ENCODE results near the gene MAP3K5.
A peak's percentile ranks its signal among the peaks of the same experiment; 100 is the strongest.
"Not testable (repeated sequence)": the region's sequence is repeated elsewhere in the genome, so short reads cannot be mapped to it uniquely, and the experiment has no call there.

Gene MAP3K5

GRCh38 chr6:136772685-136773472, 19.4 kb downstream of the MAP3K5 start:
- DNase-seq (ENCODE audit: low spot score), result no peak

GRCh38 chr6:136771306-136771705, 21.0 kb downstream of the MAP3K5 start:
- no peak for DNase-seq (ENCODE audit: low spot score)

DNA sequence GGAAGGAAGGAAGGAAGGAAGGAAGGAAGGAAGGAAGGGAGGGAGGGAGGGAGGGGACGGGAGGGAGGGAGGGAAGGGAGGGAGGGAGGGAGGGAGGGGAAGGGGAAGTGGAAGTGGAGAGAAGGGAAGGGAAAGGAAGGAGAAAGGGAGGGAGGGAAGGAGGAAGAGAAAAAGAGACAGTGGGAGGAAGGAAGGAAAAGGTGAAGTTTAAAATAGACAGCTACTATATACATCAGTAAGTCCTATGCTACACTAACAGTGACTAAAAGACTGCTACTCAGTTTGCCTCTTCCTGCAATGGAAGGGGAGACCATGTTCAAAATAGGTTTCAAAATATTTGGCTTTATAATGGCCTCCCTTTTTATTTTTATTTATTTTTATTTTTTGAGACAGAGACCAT, 22.5 kb downstream of the MAP3K5 start:
- no peak for DNase-seq (ENCODE audit: low spot score)

DNA sequence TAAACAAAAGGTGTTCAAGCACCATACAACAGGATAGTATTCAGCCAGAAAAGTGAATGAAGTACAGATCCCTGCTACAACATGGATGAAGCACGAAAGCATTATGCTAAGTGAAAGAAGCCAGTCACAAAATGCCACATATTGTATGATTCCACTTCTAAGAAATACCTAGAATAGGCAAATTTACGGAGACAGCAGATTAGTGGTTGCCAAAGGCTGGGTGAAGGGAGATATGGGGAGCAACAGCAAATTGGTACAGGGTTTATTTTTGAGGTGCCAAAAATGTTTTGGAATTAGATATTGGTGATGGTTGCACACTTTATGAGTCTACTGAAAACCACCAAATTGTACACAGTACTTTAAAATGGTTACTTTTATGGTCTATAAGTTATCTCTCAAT, 23.2 kb downstream of the MAP3K5 start:
- DNase-seq (ENCODE audit: low spot score), result peak; percentile 75

- no peak for DNase-seq (ENCODE audit: low spot score)
These were observed 24.5 kb downstream of the MAP3K5 start for GRCh38 chr6:136767570-136768309.

DNA sequence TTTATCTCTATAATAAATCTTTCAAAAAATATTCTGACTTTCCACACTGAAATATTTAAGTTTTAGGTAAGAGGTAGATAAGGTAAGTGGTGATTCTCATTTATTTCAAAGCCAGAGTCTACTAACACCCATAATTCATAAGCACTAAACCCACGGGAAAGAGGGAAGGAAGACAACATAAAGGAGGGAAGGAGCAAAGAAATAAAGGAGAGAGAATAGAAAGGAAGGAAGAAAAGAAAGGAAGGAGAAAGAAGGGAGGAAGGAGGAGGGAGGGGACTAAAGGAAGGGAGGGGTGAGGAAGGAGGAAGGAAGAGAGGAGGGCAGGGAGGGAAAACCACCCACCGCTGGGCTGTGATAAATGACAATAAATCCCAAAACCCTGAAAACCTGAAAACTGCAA, 25.2 kb downstream of the MAP3K5 start:
- no peak for DNase-seq (ENCODE audit: low spot score)

- DNase-seq (ENCODE audit: low spot score), result no peak
These were observed 26.0 kb downstream of the MAP3K5 start for GRCh38 chr6:136766274-136766673.

DNA sequence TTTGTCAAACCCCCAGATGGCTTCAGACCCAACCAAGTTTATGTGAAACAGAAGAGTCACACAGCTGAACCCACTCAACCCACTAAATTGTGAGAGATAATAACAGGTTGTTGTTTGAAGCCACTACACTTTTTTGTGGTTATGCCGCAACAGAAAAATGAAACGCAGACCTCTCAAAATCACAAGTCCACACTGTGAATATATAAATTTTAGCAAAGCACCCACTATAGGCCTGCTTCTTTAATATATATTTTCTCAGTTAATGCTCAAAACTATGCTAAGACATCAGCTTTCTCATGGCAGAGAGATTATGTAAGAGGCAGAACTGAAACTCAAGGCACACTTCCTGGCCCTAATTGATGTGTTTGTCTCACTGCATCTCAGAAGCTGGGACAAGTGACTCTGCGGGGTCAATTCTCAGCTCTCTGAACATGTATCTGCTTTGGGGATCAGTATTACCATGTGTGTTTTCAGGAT, 27.7 kb downstream of the MAP3K5 start:
- no peak for DNase-seq (ENCODE audit: low spot score)

DNA sequence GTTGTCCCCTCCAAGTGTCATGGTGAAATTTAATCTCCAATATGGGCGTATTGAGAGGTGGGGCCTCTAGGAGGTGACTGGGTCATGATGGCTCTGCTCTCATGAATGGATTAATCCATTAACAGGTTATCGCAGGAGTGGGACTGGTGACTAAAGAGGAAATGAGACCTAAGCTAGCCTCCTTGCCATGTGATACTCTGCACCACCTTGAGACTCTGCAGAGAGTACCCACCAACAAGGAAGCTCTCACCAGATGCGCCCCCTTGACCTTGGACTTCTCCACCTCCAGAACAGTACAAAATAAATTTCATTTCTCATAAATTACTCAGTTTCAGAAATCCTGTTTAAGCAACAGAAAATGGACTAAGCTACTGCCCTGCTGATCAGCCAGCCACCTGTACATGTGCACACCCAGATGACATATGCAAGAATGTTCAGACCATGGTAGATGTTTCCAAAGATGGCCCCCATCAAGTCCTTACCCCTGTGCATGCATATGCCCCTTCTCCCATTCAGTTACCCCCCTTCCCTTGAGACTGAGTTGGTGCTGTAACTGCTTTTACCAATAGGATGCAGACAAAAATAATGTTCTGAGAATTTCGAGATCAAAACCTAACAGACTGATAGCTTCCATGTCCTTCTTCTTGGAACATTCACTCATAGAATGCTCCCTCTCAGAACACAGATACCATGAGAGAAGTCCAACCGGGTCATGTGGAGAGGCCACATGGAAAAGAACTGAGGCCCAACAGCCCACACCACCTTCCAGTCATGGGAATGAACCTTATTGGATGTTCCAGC, 28.4 kb downstream of the MAP3K5 start:
- no peak for DNase-seq (ENCODE audit: low spot score)

- DNase-seq (ENCODE audit: low spot score), result no peak
These were observed 29.0 kb downstream of the MAP3K5 start for GRCh38 chr6:136763255-136763654.

DNA sequence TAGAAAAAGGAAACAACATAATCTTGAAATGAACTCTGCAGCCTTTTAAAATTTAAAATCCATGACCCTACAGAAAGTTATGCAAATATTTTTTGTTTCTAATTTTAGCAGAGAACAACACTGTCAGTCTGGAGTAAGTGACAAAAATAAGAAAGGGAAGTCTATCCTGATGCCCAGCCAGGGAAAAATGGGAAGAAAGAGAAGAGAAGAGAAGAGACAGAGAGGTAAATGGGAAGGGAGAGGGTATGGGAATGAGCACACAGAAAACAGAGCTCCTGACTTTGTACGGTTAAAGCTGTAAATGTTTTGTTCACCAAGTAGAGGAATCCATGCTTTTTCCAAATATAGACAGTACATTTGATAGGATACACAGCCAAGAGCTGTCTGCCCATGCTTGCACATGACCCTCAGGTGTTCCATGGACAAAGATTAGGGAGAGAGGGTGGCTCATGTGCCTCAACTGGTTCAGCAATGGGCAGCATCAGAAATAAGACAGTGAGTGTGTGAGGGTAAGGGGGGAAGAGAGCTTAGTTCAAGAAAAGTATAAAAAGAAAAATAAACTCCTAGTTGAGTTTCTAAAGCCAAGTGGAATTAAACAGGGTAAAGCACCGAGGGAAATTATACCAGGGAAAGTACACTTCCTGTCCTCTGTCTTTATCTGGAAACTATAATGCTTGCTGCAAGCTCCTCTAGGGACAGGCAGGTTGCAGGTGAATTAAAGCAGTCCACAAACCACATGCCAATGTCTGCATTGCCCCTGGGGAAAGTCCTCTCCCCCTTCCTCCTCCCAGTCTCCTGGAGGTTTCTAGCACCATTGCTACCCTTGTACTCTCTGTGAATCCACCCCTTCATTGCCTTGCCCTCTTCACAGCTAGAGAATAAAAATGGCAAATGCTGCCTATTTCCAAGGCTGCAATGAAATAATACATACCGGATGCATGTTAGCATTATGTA, 30.0 kb downstream of the MAP3K5 start:
- no peak for DNase-seq (ENCODE audit: low spot score)

DNA sequence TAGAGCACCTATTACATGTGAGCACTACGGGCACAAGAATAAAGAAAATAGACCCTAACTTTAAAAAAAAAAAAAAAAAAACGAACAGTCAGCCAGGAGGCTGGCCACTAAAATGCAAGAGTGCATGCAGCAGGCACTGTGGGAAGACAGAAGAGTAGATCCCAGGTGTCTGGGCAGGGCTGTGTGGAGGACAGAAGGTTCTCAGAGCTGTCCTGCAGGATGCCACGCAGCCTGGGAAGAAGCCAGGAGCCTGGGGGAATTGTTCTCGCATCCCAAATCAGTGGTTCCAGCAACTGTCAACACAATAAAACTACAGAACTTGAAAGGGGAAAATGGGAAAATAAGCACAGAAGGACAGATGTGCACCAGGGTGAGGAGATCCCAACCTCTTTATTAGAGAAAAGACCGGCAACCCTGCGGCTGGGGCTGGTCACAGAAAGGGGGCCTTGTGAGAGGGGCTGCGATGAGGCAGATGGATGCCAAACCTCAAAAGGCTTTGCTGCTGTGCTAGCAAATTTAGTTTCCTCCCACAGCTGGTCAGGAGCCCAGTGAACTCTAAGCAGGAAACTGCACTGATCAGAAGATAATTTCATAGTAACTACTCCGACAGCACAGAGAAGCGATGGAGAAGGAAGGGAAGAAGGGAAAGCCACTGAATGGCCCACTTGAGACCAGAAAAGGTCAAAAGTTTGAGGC, 30.9 kb downstream of the MAP3K5 start:
- DNase-seq (ENCODE audit: low spot score), result peak; percentile 41

DNA sequence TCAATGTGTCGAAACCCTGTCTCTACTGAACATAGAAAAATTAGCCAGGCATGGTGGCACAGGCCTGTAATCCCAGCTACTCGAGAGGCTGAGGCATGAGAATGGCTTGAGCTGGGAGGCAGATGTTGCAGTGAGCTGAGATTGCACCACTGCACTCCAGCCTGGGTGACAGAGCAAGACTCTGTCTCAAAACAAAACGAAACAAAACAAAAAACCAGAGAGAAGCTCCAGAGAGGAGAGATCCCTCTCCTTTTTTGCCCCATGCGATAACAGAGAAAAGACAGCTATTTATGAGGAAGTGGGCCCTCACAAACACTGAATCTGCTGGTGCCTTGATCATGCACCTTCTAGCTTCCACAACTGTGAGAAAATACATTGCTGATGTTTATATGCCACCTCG, 31.5 kb downstream of the MAP3K5 start:
- DNase-seq (ENCODE audit: low spot score), result not testable (repeated sequence)

GRCh38 chr6:136757150-136757549, 35.1 kb downstream of the MAP3K5 start:
- DNase-seq (ENCODE audit: low spot score), result no peak

DNA sequence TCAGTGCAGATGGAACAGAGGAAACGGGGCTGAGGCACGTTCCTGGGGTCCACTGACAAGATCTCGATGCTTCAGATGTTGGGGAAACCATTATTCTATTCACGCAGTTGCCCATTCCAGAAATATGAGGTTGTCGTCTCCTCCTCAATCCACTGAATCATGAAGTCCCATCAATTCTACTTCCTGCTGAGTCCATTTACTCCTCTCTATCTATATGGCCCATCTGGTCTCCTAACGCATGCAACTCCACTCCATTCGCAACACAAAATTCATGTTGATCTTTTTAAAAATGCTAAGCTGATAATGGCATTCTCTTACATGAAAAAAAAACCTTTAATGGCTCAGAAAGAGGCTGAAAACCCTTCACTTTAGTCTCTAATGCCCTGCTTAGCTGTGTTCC, 37.5 kb downstream of the MAP3K5 start:
- no peak for DNase-seq (ENCODE audit: low spot score)

- DNase-seq (ENCODE audit: low spot score), result no peak
These were observed 38.7 kb downstream of the MAP3K5 start for GRCh38 chr6:136753624-136754023.

GRCh38 chr6:136752554-136752953, 39.7 kb downstream of the MAP3K5 start:
- no peak for DNase-seq (ENCODE audit: low spot score)

- DNase-seq (ENCODE audit: low spot score), result no peak
These were observed 40.3 kb downstream of the MAP3K5 start for GRCh38 chr6:136751991-136752390.

DNA sequence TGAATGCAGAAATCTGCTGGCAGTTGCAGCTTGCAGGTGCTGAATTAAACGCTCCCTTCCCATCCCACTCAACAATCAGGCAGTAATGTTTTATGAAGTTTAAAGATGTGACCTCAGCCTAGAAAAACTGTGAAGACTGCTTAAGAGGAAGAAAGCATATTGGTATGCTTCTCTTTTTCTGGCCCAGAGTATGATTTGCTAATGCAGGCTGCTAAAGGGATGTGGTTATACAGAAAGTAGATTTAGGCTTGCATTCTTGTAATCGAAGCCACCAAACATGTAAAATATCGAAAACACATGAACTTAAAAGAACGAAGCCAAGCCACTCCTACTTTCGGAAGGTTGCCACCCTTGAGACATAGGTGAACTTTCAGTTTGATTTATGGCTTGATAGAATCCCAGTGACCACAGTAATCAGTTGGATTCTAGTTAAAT, 40.7 kb downstream of the MAP3K5 start:
- DNase-seq (ENCODE audit: low spot score), result no peak

DNA sequence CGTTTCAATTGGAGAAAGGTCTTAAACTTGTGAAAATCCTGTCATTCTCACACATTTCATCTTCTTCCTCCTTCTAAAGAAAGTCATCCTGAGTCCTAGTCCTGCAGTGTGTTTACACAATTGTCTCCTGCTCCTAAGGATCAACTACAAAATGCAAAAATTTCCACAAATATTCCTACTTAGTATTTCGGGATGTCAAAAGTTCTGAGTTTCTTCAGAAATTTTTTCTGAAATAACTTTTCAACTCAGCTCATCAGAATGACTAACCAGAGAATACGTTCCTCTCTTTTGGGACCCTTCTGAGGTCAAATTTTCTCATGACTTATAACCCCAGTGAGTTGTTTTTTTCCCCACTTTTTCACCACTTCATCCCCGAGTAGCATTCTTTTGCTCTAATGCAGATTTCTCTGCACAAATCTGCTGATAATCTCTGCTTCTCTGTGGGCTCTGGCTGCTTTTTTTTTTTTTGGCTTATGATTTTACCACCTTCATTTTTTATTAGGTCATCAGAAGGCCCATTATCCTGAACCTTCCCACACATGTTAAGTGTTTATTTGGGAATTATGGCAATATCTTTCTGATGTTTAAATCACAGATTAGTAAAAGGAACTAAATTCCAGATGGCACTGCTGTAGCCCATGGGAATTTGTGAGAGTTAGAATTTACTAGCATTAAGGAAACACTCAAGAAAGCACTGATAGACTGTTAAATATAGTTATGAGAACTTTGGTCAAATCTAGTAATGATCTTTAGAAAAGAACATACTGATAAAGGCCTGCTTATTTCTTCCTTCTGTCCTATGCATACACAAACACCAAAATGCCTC, 41.4 kb downstream of the MAP3K5 start:
- DNase-seq (ENCODE audit: low spot score), result no peak
